GM19193 (cell line): ENCODE data around the gene DRG1.

Source experiments
- POLR2A ChIP-seq: IDR thresholded peaks from 4 replicates; pipeline ENCODE4 v1.6.1; 2011; ENCODE audit not compliant: insufficient read depth, insufficient read length; ENCODE audit errors: extremely low read depth

Gene DRG1

DNA sequence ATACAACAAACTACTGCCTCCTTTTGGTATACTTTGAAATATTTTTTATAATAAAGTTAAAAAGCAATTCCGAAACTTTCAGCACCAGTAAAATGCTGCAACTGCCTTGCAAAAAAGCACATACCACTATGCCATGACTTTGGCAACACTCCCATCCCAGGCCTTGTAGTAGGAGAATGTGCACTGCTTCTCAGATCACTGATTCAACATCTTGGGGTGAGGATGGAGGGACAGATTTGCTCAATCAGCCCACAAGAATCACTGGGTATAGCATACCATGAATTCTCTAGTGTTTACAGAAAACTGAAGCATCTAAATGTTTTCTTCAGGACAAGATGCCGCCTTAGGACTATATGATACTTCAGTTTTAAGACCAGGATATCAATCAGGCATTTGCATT lies 75.3 kb downstream of the DRG1 start:
- no peak for TF ChIP-seq POLR2A

DNA sequence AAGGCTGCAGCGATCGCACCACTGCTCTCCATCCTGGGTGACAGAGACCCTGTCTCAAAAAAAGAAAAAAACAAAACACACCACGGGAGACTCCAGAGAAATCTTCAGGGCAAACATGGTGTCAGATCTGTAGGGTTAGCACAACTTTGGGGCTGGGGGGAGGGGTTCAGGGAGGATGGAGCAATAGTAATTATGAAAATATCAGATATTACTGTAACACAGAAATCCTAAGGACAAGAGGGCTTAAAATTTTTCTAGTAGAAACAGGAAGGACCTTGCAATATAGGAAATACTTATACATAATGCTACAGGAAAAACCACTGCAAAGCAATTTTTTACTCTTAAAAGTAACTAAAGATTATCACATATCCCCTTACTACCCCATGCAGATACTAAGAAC lies 76.4 kb downstream of the DRG1 start:
- no peak for TF ChIP-seq POLR2A

DNA sequence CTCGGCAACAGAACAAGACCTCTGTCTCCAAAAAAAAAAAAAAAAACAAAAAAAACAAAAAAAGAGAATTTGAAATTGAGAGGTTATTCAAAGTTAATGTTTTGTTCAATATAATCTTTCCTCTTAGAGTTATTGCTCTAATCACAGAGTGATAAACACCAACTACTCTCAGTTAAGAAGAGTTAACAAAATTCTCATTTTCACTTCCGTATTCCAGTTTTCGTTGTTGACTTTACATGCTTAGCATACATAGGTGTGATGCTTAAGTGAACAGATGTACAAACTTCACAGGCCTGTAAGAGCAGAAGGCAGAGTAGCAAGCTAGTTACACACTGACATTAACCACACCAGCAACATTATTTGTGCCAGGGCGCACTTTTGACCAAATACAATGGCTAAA lies 77.9 kb downstream of the DRG1 start:
- no peak for TF ChIP-seq POLR2A

- no peak for TF ChIP-seq POLR2A
Observed at GRCh38 chr22:31481129-31481528, 81.7 kb downstream of the DRG1 start.
